Endodermal cell (in vitro differentiated cells): Measurements from ENCODE around the gene MT1HL1. TPM values are rescaled to one million over a fixed set of nuclear protein-coding genes. Genes with fewer than 3 reads are reported as not detected.

ENCODE experiments used
- DNase-seq: peaks from one replicate; pipeline ENCODE4 v3.0.0-alpha.2; 2017
- H3K27ac ChIP-seq: 2 replicates; pipeline ENCODE4 v1.5.1; 2013; ENCODE audit warnings: mild to moderate bottlenecking, low read depth, low read length, moderate library complexity
- H3K27me3 ChIP-seq: 2 replicates; pipeline ENCODE4 v1.6.1; 2013; ENCODE audit warnings: mild to moderate bottlenecking, low read length, moderate library complexity; ENCODE audit not compliant: insufficient read depth, control insufficient read depth, poor library complexity, severe bottlenecking
- H3K36me3 ChIP-seq: 2 replicates; pipeline ENCODE4 v1.7.0; 2013; ENCODE audit warnings: mild to moderate bottlenecking, low read length, moderate library complexity; ENCODE audit not compliant: control insufficient read depth, insufficient read depth
- H3K4me1 ChIP-seq: one replicate; pipeline ENCODE4 v1.7.0; 2013; ENCODE audit warnings: low read length; ENCODE audit not compliant: control insufficient read depth, insufficient read depth
- H3K4me3 ChIP-seq: 2 replicates; pipeline ENCODE4 v1.5.1; 2013; ENCODE audit warnings: mild to moderate bottlenecking, low read length, moderate library complexity
- H3K9ac ChIP-seq: 2 replicates; pipeline ENCODE4 v1.6.1; 2013; ENCODE audit warnings: mild to moderate bottlenecking, low read length, moderate library complexity; ENCODE audit not compliant: poor library complexity, severe bottlenecking; ENCODE audit errors: extremely low read depth
- H3K9me3 ChIP-seq: 2 replicates; pipeline ENCODE4 v1.6.1; 2013; ENCODE audit warnings: mild to moderate bottlenecking, low read length, moderate library complexity; ENCODE audit not compliant: control insufficient read depth
- H3K27ac Mint-ChIP-seq: 2 replicates; pipeline ENCODE4 v1.8.0; 2020; ENCODE audit warnings: mixed read lengths
- H3K27me3 Mint-ChIP-seq: 2 replicates; pipeline ENCODE4 v1.8.0; 2021; ENCODE audit warnings: mild to moderate bottlenecking, mixed read lengths; ENCODE audit not compliant: insufficient read depth
- H3K36me3 Mint-ChIP-seq: 2 replicates; pipeline ENCODE4 v1.8.0; 2020; ENCODE audit warnings: low read depth, mixed read lengths
- H3K4me1 Mint-ChIP-seq: 2 replicates; pipeline ENCODE4 v1.8.0; 2020; ENCODE audit warnings: mixed read lengths
- H3K4me3 Mint-ChIP-seq: 2 replicates; pipeline ENCODE4 v1.8.0; 2020; ENCODE audit warnings: mild to moderate bottlenecking, moderate library complexity, mixed read lengths
- H3K9me3 Mint-ChIP-seq: 2 replicates; pipeline ENCODE4 v1.8.0; 2020; ENCODE audit warnings: mild to moderate bottlenecking, mixed read lengths
- CTCF ChIP-seq: fragments of 200-600 bp; sonication (generic); conservative IDR thresholded peaks from 2 replicates; pipeline ENCODE4 v1.5.0; 2021; ENCODE audit warnings: antibody characterized with exemption, mild to moderate bottlenecking
- WGBS, 2 experiments: methylation state at CpG; one replicate each; pipeline versions ENCODE4 v1.1.5 to v1.1.7; 2013; ENCODE audit warnings: missing lambda C conversion rate in 2 of 2, mixed read lengths in 1 of 2; ENCODE audit not compliant: insufficient coverage in 1 of 2, insufficient read length in 1 of 2; 5-methylcytosine and 5-hydroxymethylcytosine counted together
- total RNA-seq, 2 donors: library from RNA; stranded (reverse); fragmentation: NEBNext Ultra II Directional in 1 of 2; extraction: Animal tissue kit (Norgen Biotek cat#: 25700) in 1 of 2; gene quantifications; 2 replicates in 1 of 2; 3 replicates in 1 of 2; pipeline ENCODE4 v1.2.1, GENCODE V29; 2021

The MT1HL1 gene
- total RNA-seq, 2 donors from 2014 or later: not detected

- Histone ChIP-seq H3K27ac (no peak overlapping the region), H3K9me3 (no peaks in the 10 kb centered on the region), H3K27me3 (no peaks in the 10 kb centered on the region), H3K4me3 (no peak overlapping the region), H3K36me3 (no peaks in the 10 kb centered on the region), H3K9ac (no peak overlapping the region), H3K4me1 (no peaks in the 10 kb centered on the region)
- H3K36me3 Mint-ChIP-seq: no peaks in the 10 kb centered on the region
- H3K27me3 Mint-ChIP-seq: peaks cover 3% of the 10 kb centered on the region
- DNase-seq: peak; percentile 17
- peaks cover 2% of the 10 kb centered on the region for H3K9me3 Mint-ChIP-seq
- no peak overlapping the region for H3K27ac Mint-ChIP-seq
- H3K4me3 Mint-ChIP-seq: no peak overlapping the region
- WGBS, 2 experiments: 91 to 92% methylated on average over 13 of the region's 13 CpGs
- no peaks in the 10 kb centered on the region for H3K4me1 Mint-ChIP-seq
- TF ChIP-seq CTCF: no peak
Measured at GRCh38 chr1:236979149-236979900, 24.9 kb downstream of the MT1HL1 start.

GRCh38 chr1:236978740-236979139, 25.5 kb downstream of the MT1HL1 start:
- Mint-ChIP-seq H3K4me1 (no peaks in the 10 kb centered on the region), H3K36me3 (no peaks in the 10 kb centered on the region), H3K9me3 (peaks cover 2% of the 10 kb centered on the region), H3K4me3 (no peak overlapping the region), H3K27ac (no peak overlapping the region), H3K27me3 (peaks cover 3% of the 10 kb centered on the region)
- Histone ChIP-seq H3K9ac (no peak overlapping the region), H3K9me3 (no peaks in the 10 kb centered on the region), H3K36me3 (no peaks in the 10 kb centered on the region), H3K27ac (no peak overlapping the region), H3K4me3 (no peak overlapping the region), H3K27me3 (no peaks in the 10 kb centered on the region), H3K4me1 (no peaks in the 10 kb centered on the region)
- DNase-seq: peak; percentile 17
- WGBS, 2 experiments: 90 to 99% methylated on average over 12 to 14 of the region's 14 CpGs
- no peak for TF ChIP-seq CTCF

- TF ChIP-seq CTCF: no peak
- peaks cover 2% of the 10 kb centered on the region for H3K9me3 Mint-ChIP-seq
- H3K4me3 Mint-ChIP-seq: no peak overlapping the region
- 96% methylated on average over 3 to 5 of the region's 6 CpGs for WGBS, 2 experiments
- Histone ChIP-seq H3K27me3 (no peaks in the 10 kb centered on the region), H3K4me3 (no peak overlapping the region), H3K9ac (no peak overlapping the region), H3K9me3 (no peaks in the 10 kb centered on the region), H3K27ac (no peak overlapping the region), H3K4me1 (no peaks in the 10 kb centered on the region), H3K36me3 (no peaks in the 10 kb centered on the region)
- no peaks in the 10 kb centered on the region for H3K4me1 Mint-ChIP-seq
- no peak for DNase-seq
- H3K36me3 Mint-ChIP-seq: no peaks in the 10 kb centered on the region
- H3K27me3 Mint-ChIP-seq: no peaks in the 10 kb centered on the region
- no peak overlapping the region for H3K27ac Mint-ChIP-seq
Measured at GRCh38 chr1:236975461-236975860, 28.8 kb downstream of the MT1HL1 start.
